NCI-H82 (cell line): ENCODE results near the gene SLC22A17.

Source experiments
- DNase-seq: peaks from one replicate; lab custom pipeline; 2025; lab: John Stamatoyannopoulos, UW

SLC22A17 gene

GRCh38 chr14:23361763-23362162 is 9.1 kb upstream of the SLC22A17 start:
- DNase-seq: peak; percentile 85

DNA sequence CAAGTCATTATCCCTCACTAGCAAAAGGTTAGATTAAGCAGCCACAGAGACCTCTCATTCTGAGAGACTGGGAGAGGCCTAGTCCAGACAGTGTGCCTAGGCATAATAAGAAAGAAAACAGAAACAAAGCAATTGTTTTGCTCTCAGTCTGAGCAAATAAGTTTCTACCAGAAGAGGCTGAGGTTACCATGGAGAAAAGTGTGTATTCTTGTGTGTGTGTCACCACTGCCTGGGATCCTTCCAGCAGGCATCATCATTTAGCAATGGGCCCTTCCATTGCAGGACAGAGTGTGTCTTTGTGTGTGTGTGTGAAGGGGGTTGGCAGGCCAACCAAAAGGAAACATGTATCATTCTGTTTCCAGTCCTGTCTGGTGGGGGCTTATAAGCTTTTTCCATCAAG is 8.6 kb upstream of the SLC22A17 start:
- no peak for DNase-seq

- no peak for DNase-seq
Observed at GRCh38 chr14:23360496-23360895, 7.8 kb upstream of the SLC22A17 start.

- DNase-seq: no peak
Observed at GRCh38 chr14:23359722-23360447, 7.2 kb upstream of the SLC22A17 start.

GRCh38 chr14:23359167-23359626 is 6.5 kb upstream of the SLC22A17 start:
- DNase-seq: no peak

DNA sequence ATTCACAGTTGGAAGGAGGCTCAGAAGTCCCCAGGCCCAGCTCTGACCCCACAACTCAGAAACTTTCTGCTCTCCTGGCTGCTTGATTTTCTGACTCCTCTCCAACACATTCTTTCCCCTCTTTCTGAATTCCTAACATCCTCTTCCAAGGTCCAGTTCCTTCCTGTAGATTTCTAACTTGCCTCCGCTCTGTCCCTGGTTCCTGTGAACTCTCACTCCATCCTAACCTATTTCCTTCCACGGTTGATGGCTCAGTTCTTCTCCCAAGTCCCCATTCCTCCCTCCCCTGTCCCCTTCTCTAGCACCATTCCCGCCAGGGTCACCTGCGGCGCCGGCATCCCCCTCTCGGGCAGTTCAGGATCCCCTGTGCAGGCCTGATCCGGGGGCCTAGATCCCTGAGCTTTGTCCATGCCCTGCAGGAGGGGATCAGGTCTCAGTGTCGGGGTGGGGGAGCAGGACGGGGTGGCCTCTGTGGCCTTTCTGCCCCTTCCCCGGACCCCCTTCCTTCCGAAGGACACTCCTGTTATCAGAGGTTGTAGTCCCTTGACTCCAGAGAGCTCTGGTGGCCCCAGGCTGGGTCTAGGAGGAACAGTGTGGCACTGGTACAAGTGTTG is 6.0 kb upstream of the SLC22A17 start:
- no peak for DNase-seq

GRCh38 chr14:23358042-23358441 is 5.4 kb upstream of the SLC22A17 start:
- DNase-seq: peak; percentile 85

- DNase-seq: no peak
Observed at GRCh38 chr14:23357261-23357660, 4.6 kb upstream of the SLC22A17 start.

DNA sequence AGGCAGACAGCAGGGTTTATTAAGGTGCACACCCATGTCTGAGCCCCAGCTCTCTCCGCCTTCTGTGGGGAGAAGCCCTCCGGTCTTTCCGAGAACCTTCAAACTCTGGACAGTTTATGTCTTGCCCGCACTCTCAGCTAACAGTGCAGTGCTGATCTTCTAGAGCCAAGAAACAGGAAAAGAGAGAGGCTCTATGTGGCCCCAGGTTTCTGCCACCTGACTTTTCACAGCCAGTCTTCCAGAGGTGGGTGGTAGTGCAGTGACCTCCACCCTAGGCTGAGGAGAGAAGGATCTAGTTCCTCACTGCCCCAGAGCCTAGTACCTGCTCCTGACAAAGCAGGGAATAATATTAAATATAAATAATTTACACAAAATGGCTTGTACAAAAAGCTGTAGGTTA is 4.0 kb upstream of the SLC22A17 start:
- DNase-seq: no peak

DNA sequence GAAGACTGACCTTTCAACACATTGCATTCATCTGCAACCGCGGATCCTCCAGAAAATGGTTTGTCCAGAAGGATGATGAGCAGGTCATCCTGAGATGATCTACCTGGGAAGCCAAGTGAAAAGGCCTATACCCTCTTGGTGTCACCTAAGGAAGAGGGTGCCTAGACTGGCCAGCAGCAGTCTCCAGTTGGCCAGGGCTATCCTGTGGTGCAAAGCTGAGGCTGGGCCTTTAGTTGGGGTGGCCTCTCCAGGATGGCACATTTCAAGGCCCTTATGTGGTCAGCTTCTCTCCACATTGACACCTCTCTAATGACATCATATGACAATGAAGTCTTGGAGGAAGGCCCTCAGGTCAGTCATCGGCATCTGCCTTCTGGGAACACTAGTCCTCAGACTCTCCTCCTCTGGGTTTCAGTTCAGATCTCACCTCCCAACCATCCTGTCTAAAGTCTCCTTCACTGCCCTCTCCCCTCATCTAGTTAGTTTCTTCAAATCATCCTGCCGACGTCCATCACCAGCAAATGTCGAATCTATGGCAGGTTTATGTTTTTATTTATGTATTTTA is 3.3 kb upstream of the SLC22A17 start:
- no peak for DNase-seq

DNA sequence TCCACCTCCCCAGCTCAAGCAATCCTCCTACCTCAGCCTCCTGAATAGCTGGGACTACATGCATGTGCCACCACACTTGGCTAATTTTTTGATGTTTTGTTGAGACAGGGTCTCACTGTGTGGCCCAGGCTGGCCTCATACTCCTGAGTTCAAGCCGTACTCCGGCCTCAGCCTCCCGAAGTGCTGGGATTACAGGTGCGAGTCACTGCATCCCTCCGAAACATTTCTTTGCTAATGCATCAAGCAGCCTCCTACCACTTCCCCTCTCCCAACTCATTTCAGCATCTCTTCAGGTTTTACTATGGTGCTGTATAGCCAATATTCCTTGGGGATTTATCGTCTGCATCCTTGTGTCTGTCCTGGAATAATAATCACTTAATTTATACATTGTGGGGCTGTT is 2.3 kb upstream of the SLC22A17 start:
- no peak for DNase-seq

GRCh38 chr14:23353433-23353780 is 720 bp upstream of the SLC22A17 start:
- DNase-seq: no peak

DNA sequence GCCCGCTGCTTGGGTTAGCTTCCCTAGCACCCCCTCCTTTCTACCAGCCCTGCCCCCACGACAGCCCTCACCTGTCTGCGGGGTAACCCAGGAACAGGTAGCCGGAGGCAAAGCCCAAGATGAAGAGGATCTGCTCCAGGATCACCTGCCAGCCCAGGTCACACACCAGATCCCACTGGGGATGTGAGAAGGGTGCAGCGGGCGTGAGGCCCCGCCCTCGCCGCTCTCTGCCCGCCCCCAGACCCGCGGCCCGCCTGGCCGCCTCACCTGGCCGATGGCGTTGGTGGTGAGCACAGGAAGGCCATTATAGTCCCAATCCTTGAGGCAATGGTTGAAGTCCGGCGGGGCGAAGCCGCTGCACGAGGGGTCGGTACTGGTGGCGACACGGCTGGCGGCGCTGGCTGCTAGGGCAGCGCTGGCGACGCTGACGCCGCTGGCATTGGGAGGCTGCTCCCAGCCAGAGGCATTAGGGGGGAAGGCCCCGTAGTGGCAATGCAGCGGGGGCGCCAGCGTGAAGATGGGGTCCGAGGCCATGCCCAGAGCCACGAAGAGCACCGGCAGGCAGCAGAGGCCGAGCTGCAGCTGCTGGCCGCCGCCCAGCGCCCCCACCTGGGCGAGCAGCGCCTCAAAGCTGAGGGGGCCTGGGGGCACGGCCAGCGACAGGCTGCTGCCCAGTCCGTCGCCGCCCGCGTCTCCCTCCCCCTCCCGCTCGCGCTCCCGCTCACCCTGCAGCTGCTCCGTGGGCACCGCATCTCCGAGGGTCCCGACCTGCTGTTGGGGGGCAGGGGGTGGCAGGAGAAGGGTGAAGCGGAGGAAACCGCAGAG is 794 bp downstream of the SLC22A17 start:
- DNase-seq: peak; percentile 92

DNA sequence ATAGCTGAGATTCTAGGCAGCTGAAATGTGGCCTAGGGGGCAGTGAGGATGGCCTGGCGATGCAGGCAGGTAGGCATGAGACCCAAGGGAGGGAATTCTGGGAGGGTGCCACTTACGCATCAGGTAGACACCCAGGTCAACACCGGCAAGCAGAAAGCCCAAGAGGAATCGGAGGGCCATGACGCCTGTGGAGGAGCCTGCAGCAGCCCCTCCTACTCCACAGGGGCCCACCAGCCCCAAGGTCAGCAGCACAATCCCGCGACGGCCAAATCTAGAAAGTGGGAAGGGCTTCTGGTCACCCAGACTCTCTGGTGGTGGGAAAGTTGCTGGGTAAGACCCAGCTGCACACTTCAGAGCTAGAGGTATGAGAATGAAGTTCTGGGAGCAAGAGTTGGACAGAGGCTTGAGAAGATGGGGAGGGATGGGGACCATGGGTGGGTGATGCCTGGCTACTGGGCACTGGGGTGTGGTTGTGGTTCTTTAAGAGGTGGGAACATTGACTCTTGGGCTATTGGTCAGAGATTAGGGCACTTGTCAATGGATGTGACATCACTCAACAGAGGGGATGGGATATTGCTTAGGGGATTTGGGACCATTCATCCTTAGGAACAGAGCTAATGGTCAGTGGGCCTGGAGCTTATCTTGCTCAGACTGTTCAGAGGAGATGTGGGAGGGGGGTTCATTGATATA is 3.4 kb downstream of the SLC22A17 start:
- no peak for DNase-seq

GRCh38 chr14:23348297-23348655 is 4.4 kb downstream of the SLC22A17 start:
- DNase-seq: no peak

- DNase-seq: no peak
Observed at GRCh38 chr14:23347406-23348296, 5.0 kb downstream of the SLC22A17 start.

DNA sequence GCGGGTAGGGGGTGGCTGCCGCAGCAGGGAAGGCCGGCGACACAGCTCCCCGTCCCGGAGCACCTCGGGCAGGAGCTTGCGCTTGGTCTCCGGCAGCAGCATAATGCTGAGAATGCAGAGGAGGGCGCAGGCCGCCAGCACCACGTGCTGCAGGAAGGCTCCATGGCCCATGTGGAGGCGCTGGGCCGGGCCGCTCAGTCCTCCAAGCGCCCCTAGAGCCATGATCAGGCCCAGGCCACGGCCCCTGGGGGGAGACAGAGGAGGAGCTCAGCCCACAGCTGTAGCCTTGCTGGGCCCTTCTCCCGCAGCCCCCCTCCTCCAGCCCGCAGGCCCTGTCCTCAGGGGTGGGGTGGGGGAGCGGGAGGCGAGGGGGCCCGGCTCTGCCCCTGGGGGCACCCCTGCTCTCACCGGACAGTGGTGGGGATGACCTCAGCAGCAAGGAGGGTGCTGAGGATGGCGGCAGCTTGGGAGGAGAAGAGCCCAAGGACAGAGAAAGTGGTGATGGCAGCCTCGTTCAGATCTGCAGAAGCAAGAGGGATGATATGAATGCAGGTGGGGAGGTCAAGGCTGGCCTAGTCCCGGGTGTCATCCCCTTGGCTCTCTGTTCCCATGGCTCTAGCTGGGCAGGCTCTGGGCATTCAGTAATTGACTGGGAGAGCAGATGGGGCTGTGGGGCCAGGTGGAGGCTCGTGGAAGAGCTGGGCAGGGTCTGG is 5.8 kb downstream of the SLC22A17 start:
- no peak for DNase-seq

GRCh38 chr14:23345987-23346692 is 6.5 kb downstream of the SLC22A17 start:
- no peak for DNase-seq

GRCh38 chr14:23344481-23344880 is 8.2 kb downstream of the SLC22A17 start:
- DNase-seq: no peak
